OCI-LY1 (cell line): ENCODE measurements around the gene TAS2R43.
"Not testable (repeated sequence)": the region's sequence is repeated elsewhere in the genome, so short reads cannot be mapped to it uniquely, and the experiment has no call there.

ENCODE experiments used
- EZH2 ChIP-seq: fragments of 200-600 bp; sonication (generic), shearing (Covaris generic); IDR thresholded peaks from 2 replicates; pipeline ENCODE4 v1.8.0; 2017; ENCODE audit warnings: borderline replicate concordance, mixed run types, mild to moderate bottlenecking, antibody characterized with exemption, low read length, moderate library complexity, mixed read lengths
- TF ChIP-seq, protein P1 (sequence below): fragments of 200-600 bp; sonication (generic), shearing (Covaris generic); IDR thresholded peaks from 2 replicates; pipeline ENCODE4 v1.5.1; 2017; ENCODE audit warnings: mild to moderate bottlenecking, antibody characterized with exemption, low read length, moderate library complexity, mixed read lengths

DNA sequence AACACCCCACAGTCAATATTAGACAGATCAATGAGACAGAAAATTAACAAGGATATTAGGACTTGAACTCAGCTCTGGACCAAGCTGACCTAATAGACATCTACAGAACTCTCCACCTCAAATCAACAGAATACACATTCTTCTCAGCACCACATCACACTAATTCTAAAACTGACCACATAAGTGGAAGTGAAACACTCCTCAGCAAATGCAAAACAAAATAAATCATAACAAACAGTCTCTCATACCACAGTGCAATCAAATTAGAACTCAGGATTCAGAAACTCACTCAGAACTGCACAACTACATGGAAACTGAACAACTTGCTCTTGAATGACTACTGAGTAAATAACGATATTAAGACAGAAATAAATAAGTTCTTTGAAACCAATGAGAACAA lies 19.1 kb upstream of the TAS2R43 start:
- not testable (repeated sequence) for TF ChIP-seq EZH2
- TF ChIP-seq, protein P1, sequence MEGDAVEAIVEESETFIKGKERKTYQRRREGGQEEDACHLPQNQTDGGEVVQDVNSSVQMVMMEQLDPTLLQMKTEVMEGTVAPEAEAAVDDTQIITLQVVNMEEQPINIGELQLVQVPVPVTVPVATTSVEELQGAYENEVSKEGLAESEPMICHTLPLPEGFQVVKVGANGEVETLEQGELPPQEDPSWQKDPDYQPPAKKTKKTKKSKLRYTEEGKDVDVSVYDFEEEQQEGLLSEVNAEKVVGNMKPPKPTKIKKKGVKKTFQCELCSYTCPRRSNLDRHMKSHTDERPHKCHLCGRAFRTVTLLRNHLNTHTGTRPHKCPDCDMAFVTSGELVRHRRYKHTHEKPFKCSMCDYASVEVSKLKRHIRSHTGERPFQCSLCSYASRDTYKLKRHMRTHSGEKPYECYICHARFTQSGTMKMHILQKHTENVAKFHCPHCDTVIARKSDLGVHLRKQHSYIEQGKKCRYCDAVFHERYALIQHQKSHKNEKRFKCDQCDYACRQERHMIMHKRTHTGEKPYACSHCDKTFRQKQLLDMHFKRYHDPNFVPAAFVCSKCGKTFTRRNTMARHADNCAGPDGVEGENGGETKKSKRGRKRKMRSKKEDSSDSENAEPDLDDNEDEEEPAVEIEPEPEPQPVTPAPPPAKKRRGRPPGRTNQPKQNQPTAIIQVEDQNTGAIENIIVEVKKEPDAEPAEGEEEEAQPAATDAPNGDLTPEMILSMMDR: not testable (repeated sequence)
